HepG2 (cell line): Measurements from ENCODE around the gene INO80E. TPM values are rescaled to one million over a fixed set of nuclear protein-coding genes. Genes with fewer than 3 reads are reported as not detected.

ENCODE experiments used
- CHD4 ChIP-seq: fragments of 200-600 bp; sonication (generic); IDR thresholded peaks from 2 replicates; pipeline ENCODE4 v1.7.0; 2017; ENCODE audit warnings: mild to moderate bottlenecking, low read length, borderline replicate concordance
- FOXA3 ChIP-seq: IDR thresholded peaks from 2 replicates; pipeline ENCODE4 v1.6.1; 2016; ENCODE audit warnings: missing genetic modification reagents, missing compliant biosample characterization
- KLF11 ChIP-seq: IDR thresholded peaks from 2 replicates; pipeline ENCODE4 v1.6.1; 2016; ENCODE audit warnings: missing compliant biosample characterization
- KMT2B ChIP-seq: IDR thresholded peaks from 2 replicates; pipeline ENCODE4 v1.6.1; 2016; ENCODE audit warnings: missing genetic modification reagents, missing compliant biosample characterization
- MED1 ChIP-seq: sonication (generic); formaldehyde crosslinking; IDR thresholded peaks from 2 replicates; pipeline ENCODE4 v1.4.0; 2020; ENCODE audit warnings: missing genetic modification reagents
- MEIS2 ChIP-seq: sonication (generic); formaldehyde crosslinking; IDR thresholded peaks from 2 replicates; pipeline ENCODE4 v1.9.0; 2021; ENCODE audit warnings: mild to moderate bottlenecking, missing genetic modification reagents
- MLLT10 ChIP-seq: sonication (generic); formaldehyde crosslinking; IDR thresholded peaks from 2 replicates; pipeline ENCODE4 v1.4.0; 2020; ENCODE audit warnings: missing genetic modification reagents
- NCOA2 ChIP-seq: sonication (generic); formaldehyde crosslinking; IDR thresholded peaks from 2 replicates; pipeline ENCODE4 v1.8.0; 2022; ENCODE audit warnings: inconsistent platforms
- RNF219 ChIP-seq: sonication (generic); formaldehyde crosslinking; IDR thresholded peaks from 2 replicates; pipeline ENCODE4 v1.5.0; 2020; ENCODE audit warnings: mild to moderate bottlenecking, missing genetic modification reagents
- SETDB1 ChIP-seq: sonication (generic); formaldehyde crosslinking; IDR thresholded peaks from 2 replicates; pipeline ENCODE4 v1.5.1; 2020; ENCODE audit warnings: missing genetic modification reagents, mild to moderate bottlenecking, borderline replicate concordance
- STAT6 ChIP-seq: sonication (generic); formaldehyde crosslinking; IDR thresholded peaks from 2 replicates; pipeline ENCODE4 v1.4.0; 2020; ENCODE audit warnings: missing genetic modification reagents, mild to moderate bottlenecking, borderline replicate concordance
- UBTF ChIP-seq: sonication (generic); formaldehyde crosslinking; IDR thresholded peaks from 2 replicates; pipeline ENCODE4 v1.4.0; 2020; ENCODE audit warnings: mild to moderate bottlenecking, missing genetic modification reagents
- ZBTB21 ChIP-seq: sonication (generic); formaldehyde crosslinking; IDR thresholded peaks from 2 replicates; pipeline ENCODE4 v1.4.0; 2020; ENCODE audit warnings: missing genetic modification reagents
- ZBTB37 ChIP-seq: sonication (generic); formaldehyde crosslinking; IDR thresholded peaks from 2 replicates; pipeline ENCODE4 v1.4.0; 2020; ENCODE audit warnings: mild to moderate bottlenecking, missing genetic modification reagents
- ZFX ChIP-seq: sonication (generic); formaldehyde crosslinking; IDR thresholded peaks from 2 replicates; pipeline ENCODE4 v1.4.0; 2020; ENCODE audit warnings: mild to moderate bottlenecking, low read depth, missing genetic modification reagents, moderate library complexity
- ZNF30 ChIP-seq: sonication (generic); formaldehyde crosslinking; IDR thresholded peaks from 2 replicates; pipeline ENCODE4 v1.5.0; 2020; ENCODE audit warnings: mild to moderate bottlenecking, missing genetic modification reagents
- ZNF335 ChIP-seq: sonication (generic); formaldehyde crosslinking; IDR thresholded peaks from 2 replicates; pipeline ENCODE4 v1.4.0; 2020; ENCODE audit warnings: missing genetic modification reagents
- ZNF337 ChIP-seq: sonication (generic); formaldehyde crosslinking; IDR thresholded peaks from 2 replicates; pipeline ENCODE4 v1.5.1; 2020; ENCODE audit warnings: missing genetic modification reagents, low read depth, mild to moderate bottlenecking, borderline replicate concordance
- ZNF430 ChIP-seq: sonication (generic); formaldehyde crosslinking; IDR thresholded peaks from 2 replicates; pipeline ENCODE4 v1.9.0; 2021; ENCODE audit warnings: mild to moderate bottlenecking, missing genetic modification reagents
- ZNF501 ChIP-seq: sonication (generic); formaldehyde crosslinking; IDR thresholded peaks from 2 replicates; pipeline ENCODE4 v1.5.1; 2020; ENCODE audit warnings: mild to moderate bottlenecking, moderate library complexity, missing genetic modification reagents
- ZNF557 ChIP-seq: sonication (generic); formaldehyde crosslinking; IDR thresholded peaks from 2 replicates; pipeline ENCODE4 v1.4.0; 2020; ENCODE audit warnings: missing genetic modification reagents
- ZNF724P ChIP-seq: sonication (generic); formaldehyde crosslinking; IDR thresholded peaks from 2 replicates; pipeline ENCODE4 v1.8.0; 2022; ENCODE audit warnings: missing genetic modification reagents, borderline replicate concordance
- ZNF737 ChIP-seq: sonication (generic); formaldehyde crosslinking; IDR thresholded peaks from 2 replicates; pipeline ENCODE4 v1.5.0; 2020; ENCODE audit warnings: missing genetic modification reagents, mild to moderate bottlenecking, borderline replicate concordance
- ZNF75D ChIP-seq: sonication (generic); formaldehyde crosslinking; IDR thresholded peaks from 2 replicates; pipeline ENCODE4 v1.8.1; 2023; ENCODE audit warnings: missing genetic modification reagents, mild to moderate bottlenecking, borderline replicate concordance
- polyA plus RNA-seq, 8 experiments: library from polyadenylated mRNA; depleted of rRNA in 3 of 8; stranded (reverse) in 7 of 8; unstranded in 1 of 8; fragments of >200 nt; fragmentation: Illumina TruSeq in 4 of 8; extraction: Trizol in 4 of 8; gene quantifications; 2 replicates each; pipeline versions ENCODE4 v1.2.1 to v1.2.3, GENCODE V29; 2011 to 2016; ENCODE audit warnings: low read depth in 4 of 8, missing spikeins in 1 of 8, mixed read lengths in 1 of 8; ENCODE audit not compliant: insufficient read depth in 1 of 8
- total RNA-seq, 5 experiments: library from RNA; depleted of rRNA; stranded (reverse); fragments of >200 nt; fragmentation: Illumina TruSeq; extraction: Trizol; gene quantifications; 2 replicates each; pipeline ENCODE4 v1.2.3, GENCODE V29; 2016; ENCODE audit warnings: low read depth in 1 of 5

INO80E gene
- total and polyA plus RNA-seq, 2 of the 13 experiments (the other 11 are each of a cell fraction or from before 2014, with no cell fraction given), result 25.8 to 45.6 TPM

DNA sequence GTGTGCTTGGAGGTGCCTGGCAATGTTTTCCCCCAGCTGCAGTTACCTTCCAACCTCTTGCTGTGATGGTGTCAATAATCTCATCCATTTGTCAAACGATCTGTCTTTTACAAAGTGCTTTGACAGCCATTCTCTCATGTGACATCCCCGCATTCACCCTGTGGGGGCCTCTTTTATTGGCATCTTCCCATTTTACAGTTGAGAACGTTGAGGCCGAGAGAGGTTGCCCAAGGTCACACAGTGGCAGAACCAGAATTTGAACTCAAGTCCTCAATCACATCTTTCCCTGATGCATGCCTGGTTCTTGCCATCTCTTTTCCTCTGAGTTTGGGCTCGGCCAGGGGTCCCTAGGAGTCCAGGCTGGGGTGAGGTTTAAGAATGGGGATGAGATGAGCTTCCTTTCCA is 20.9 kb upstream of the INO80E start (continued):
- no peak for TF ChIP-seq UBTF (CRISPR knock-in tag)
- TF ChIP-seq ZBTB21 (CRISPR knock-in tag), result no peak
- TF ChIP-seq KLF11 (CRISPR knock-in tag), result no peak
- peak; percentile 25; the same call in 1 of the 2 replicates for TF ChIP-seq ZNF724P (CRISPR knock-in tag)
- no peak for TF ChIP-seq MLLT10 (CRISPR knock-in tag)
- no peak for TF ChIP-seq ZNF335 (CRISPR knock-in tag)
- no peak for TF ChIP-seq NCOA2 (CRISPR knock-in tag)
- TF ChIP-seq ZNF737 (CRISPR knock-in tag), result no peak
- no peak for TF ChIP-seq ZBTB37
- TF ChIP-seq FOXA3 (CRISPR knock-in tag), result no peak
- no peak for TF ChIP-seq ZNF30 (CRISPR knock-in tag)
- TF ChIP-seq MEIS2 (CRISPR knock-in tag), result no peak
- 0 out of 2 replicates have a peak, but pooled peaks have one; percentile 34 for TF ChIP-seq ZNF501 (CRISPR knock-in tag)
- no peak for TF ChIP-seq STAT6 (CRISPR knock-in tag)
- no peak for TF ChIP-seq ZNF75D (CRISPR knock-in tag)
- TF ChIP-seq RNF219 (CRISPR knock-in tag), result 0 out of 2 replicates have a peak, but pooled peaks have one; percentile 34
- peak; percentile 97 for TF ChIP-seq CHD4
- TF ChIP-seq ZFX, result no peak
- TF ChIP-seq MED1 (CRISPR knock-in tag), result no peak
- no peak for TF ChIP-seq KMT2B (CRISPR knock-in tag)
- TF ChIP-seq ZNF337 (CRISPR knock-in tag), result no peak
- TF ChIP-seq ZNF557 (CRISPR knock-in tag), result no peak
- no peak for TF ChIP-seq SETDB1 (CRISPR knock-in tag)
- no peak for TF ChIP-seq ZNF430
